Parathyroid adenoma (tissue), 2 donors: Measurements from ENCODE around the gene KCNQ1.

Experiments used
- H2AFZ ChIP-seq: fragments of 300-600 bp; sonication (generic); one replicate; pipeline ENCODE4 v1.7.0; 2017; ENCODE audit warnings: antibody characterized with exemption, mild to moderate bottlenecking
- H3K27ac ChIP-seq: fragments of 300-600 bp; sonication (generic); one replicate; pipeline ENCODE4 v1.7.0; 2017
- H3K27me3 ChIP-seq: fragments of 300-600 bp; sonication (generic); one replicate; pipeline ENCODE4 v1.7.0; 2017; ENCODE audit warnings: low read length; ENCODE audit not compliant: control insufficient read depth, insufficient read depth
- H3K36me3 ChIP-seq: fragments of 300-600 bp; sonication (generic); one replicate; pipeline ENCODE4 v1.7.0; 2017; ENCODE audit warnings: low read length; ENCODE audit not compliant: control insufficient read depth, insufficient read depth
- H3K4me1 ChIP-seq: fragments of 300-600 bp; sonication (generic); one replicate; pipeline ENCODE4 v1.7.0; 2017; ENCODE audit warnings: control low read depth
- H3K4me2 ChIP-seq: fragments of 300-600 bp; sonication (generic); one replicate; pipeline ENCODE4 v1.7.0; 2017; ENCODE audit warnings: low read length
- H3K4me3 ChIP-seq: fragments of 300-600 bp; sonication (generic); one replicate; pipeline ENCODE4 v1.7.0; 2017; ENCODE audit warnings: low read depth, low read length
- H3K79me2 ChIP-seq: fragments of 300-600 bp; sonication (generic); one replicate; pipeline ENCODE4 v1.7.0; 2017; ENCODE audit warnings: control low read depth
- H3K9ac ChIP-seq: fragments of 300-600 bp; sonication (generic); one replicate; pipeline ENCODE4 v1.7.0; 2017; ENCODE audit warnings: mild to moderate bottlenecking
- H3K9me3 ChIP-seq: fragments of 300-600 bp; sonication (generic); one replicate; pipeline ENCODE4 v1.7.0; 2017; ENCODE audit warnings: low read length; ENCODE audit not compliant: control insufficient read depth
- TF ChIP-seq, protein P1 (sequence below): fragments of 300-600 bp; sonication (generic); IDR thresholded peaks from one replicate; pipeline ENCODE4 v1.7.0; 2017; ENCODE audit warnings: antibody characterized with exemption, mild to moderate bottlenecking
- donor health status: primary hyperparathyroidism.

The KCNQ1 gene

DNA sequence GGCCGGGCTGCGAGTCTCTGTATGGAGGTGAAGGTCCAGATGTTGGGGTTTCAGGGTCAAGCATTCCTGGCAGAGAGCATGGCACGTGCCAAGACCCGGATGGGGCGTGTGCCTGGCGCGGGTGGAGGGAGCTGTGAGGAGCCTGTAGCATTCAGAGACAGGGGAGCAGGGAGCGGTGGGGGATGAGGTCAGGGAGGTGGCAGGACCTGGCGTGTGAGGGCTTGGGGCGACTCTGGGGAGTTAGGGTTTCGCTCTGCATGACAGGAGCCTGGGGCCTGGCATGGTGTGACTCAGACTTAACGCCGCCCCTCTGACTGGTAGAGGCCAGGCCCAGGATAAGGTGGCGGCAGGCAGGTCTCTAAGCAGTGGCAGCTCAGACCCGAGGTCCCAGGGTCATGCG lies 103.0 kb downstream of the KCNQ1 start:
- no peak overlapping the region for H3K9ac ChIP-seq
- H3K4me1 ChIP-seq = no peaks in the 10 kb centered on the region
- H3K9me3 ChIP-seq = no peaks in the 10 kb centered on the region
- peaks cover 7% of the 10 kb centered on the region for H3K79me2 ChIP-seq
- H3K4me2 ChIP-seq = no peak overlapping the region
- TF ChIP-seq, protein P1, sequence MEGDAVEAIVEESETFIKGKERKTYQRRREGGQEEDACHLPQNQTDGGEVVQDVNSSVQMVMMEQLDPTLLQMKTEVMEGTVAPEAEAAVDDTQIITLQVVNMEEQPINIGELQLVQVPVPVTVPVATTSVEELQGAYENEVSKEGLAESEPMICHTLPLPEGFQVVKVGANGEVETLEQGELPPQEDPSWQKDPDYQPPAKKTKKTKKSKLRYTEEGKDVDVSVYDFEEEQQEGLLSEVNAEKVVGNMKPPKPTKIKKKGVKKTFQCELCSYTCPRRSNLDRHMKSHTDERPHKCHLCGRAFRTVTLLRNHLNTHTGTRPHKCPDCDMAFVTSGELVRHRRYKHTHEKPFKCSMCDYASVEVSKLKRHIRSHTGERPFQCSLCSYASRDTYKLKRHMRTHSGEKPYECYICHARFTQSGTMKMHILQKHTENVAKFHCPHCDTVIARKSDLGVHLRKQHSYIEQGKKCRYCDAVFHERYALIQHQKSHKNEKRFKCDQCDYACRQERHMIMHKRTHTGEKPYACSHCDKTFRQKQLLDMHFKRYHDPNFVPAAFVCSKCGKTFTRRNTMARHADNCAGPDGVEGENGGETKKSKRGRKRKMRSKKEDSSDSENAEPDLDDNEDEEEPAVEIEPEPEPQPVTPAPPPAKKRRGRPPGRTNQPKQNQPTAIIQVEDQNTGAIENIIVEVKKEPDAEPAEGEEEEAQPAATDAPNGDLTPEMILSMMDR = no peak
- H2AFZ ChIP-seq = no peak overlapping the region
- no peak overlapping the region for H3K4me3 ChIP-seq
- H3K27me3 ChIP-seq = no peaks in the 10 kb centered on the region
- H3K36me3 ChIP-seq = no peaks in the 10 kb centered on the region
- H3K27ac ChIP-seq = no peak overlapping the region

- no peaks in the 10 kb centered on the region for H3K36me3 ChIP-seq
- no peak overlapping the region for H3K27ac ChIP-seq
- H3K4me3 ChIP-seq = no peak overlapping the region
- H3K9ac ChIP-seq = no peak overlapping the region
- H3K9me3 ChIP-seq = no peaks in the 10 kb centered on the region
- H3K4me2 ChIP-seq = no peak overlapping the region
- no peak overlapping the region for H2AFZ ChIP-seq
- no peaks in the 10 kb centered on the region for H3K27me3 ChIP-seq
- TF ChIP-seq, protein P1 = no peak
- H3K79me2 ChIP-seq = peaks cover 7% of the 10 kb centered on the region
- H3K4me1 ChIP-seq = no peaks in the 10 kb centered on the region
Observed at GRCh38 chr11:2548596-2548995, 103.8 kb downstream of the KCNQ1 start.

GRCh38 chr11:2549080-2549479 lies 104.3 kb downstream of the KCNQ1 start:
- Histone ChIP-seq H3K27ac (no peak overlapping the region), H3K36me3 (no peaks in the 10 kb centered on the region), H3K4me3 (no peak overlapping the region), H3K79me2 (peaks cover 7% of the 10 kb centered on the region), H3K9me3 (no peaks in the 10 kb centered on the region), H3K4me1 (no peaks in the 10 kb centered on the region), H3K4me2 (no peak overlapping the region), H3K27me3 (no peaks in the 10 kb centered on the region), H3K9ac (no peak overlapping the region), H2AFZ (no peak overlapping the region)
- TF ChIP-seq, protein P1 = no peak

- Histone ChIP-seq H3K27ac (no peak overlapping the region), H3K4me3 (no peak overlapping the region), H3K27me3 (no peaks in the 10 kb centered on the region), H3K4me1 (no peaks in the 10 kb centered on the region), H3K9me3 (no peaks in the 10 kb centered on the region), H3K4me2 (no peak overlapping the region), H2AFZ (no peak overlapping the region), H3K79me2 (peaks cover 7% of the 10 kb centered on the region), H3K36me3 (no peaks in the 10 kb centered on the region), H3K9ac (no peak overlapping the region)
- TF ChIP-seq, protein P1 = no peak
Observed at GRCh38 chr11:2549491-2549875, 104.7 kb downstream of the KCNQ1 start.

DNA sequence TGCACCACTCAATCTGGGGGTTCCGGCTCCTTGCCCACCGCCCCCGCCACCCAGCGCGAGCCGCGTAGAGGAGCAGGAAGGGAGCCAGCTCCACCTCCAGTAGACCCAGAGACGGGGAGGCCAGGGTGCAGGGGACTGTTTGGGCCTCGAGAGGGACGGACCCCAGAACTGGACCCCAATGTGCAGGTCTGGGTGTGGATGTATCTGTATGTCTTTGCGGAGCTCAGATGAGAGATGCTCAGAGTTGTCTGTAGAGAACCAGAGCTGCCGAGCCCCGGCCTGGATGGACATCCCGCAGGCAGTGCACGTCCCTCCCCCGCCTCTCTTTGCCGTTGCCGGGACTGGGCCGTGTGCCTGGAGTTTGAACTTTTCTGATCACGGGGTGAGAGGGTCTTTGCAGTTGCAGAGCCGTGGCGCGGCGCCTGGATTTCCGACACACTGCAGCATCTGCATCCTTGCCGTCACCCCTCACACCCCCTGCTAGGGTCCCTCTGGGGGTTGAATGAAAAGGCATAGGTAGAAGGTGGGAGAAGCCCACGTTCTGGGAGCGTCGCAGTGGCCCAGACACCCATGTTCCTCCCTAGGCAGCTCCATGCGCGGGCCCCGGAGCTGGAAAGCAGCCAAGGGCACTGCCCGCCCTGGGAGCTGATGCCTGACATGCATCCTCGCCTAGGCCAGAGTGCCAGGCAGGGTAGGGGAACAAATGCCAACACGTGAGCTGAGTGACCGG lies 105.2 kb downstream of the KCNQ1 start:
- no peaks in the 10 kb centered on the region for H3K4me1 ChIP-seq
- no peak overlapping the region for H3K9ac ChIP-seq
- H3K27ac ChIP-seq = no peak overlapping the region
- H3K79me2 ChIP-seq = peaks cover 7% of the 10 kb centered on the region
- no peak overlapping the region for H3K4me3 ChIP-seq
- H3K4me2 ChIP-seq = no peak overlapping the region
- no peaks in the 10 kb centered on the region for H3K27me3 ChIP-seq
- TF ChIP-seq, protein P1 = no peak
- H3K36me3 ChIP-seq = no peaks in the 10 kb centered on the region
- no peaks in the 10 kb centered on the region for H3K9me3 ChIP-seq
- no peak overlapping the region for H2AFZ ChIP-seq
